ENCODE data around the gene GALNT16.

DNA sequence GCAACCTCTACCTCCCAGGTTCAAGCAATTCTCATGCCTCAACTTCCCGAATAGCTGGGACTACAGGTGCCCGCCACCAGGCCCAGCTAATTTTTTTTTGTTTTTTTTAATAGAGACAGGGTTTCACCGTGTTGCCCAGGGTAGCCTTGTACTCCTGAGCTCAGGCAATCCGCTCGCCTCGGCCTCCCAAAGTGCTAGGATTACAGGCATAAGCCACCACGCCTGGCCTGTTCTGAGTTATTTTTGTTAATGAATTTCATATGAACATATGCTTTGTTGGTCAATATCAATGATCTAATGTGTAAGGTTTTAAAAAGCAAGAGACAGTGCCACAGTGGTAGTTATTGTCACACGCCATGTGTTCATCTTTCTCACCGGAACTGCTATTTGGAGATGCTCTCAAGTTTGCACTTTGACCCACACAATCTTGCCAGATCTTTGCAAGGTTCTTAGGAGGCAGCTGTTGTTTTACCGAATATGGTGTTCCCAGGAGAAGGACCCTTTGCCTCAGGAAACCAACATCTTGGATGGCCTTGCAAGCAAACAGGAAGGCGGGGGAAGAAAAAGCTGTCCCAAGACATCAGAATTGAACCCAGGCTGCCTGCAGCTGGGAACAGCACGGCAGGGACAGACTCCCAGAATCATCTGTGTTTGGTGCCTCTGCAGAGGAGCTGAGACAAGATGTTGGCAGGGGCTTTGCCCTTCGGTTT, 30.0 kb downstream of the GALNT16 start:
- TF ChIP-seq, protein P1, sequence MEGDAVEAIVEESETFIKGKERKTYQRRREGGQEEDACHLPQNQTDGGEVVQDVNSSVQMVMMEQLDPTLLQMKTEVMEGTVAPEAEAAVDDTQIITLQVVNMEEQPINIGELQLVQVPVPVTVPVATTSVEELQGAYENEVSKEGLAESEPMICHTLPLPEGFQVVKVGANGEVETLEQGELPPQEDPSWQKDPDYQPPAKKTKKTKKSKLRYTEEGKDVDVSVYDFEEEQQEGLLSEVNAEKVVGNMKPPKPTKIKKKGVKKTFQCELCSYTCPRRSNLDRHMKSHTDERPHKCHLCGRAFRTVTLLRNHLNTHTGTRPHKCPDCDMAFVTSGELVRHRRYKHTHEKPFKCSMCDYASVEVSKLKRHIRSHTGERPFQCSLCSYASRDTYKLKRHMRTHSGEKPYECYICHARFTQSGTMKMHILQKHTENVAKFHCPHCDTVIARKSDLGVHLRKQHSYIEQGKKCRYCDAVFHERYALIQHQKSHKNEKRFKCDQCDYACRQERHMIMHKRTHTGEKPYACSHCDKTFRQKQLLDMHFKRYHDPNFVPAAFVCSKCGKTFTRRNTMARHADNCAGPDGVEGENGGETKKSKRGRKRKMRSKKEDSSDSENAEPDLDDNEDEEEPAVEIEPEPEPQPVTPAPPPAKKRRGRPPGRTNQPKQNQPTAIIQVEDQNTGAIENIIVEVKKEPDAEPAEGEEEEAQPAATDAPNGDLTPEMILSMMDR (IDR thresholded peaks at IDR 0.05; ENCODE audit: insufficient read depth, low read length): no peak
- TF ChIP-seq POLR2AphosphoS5 (IDR thresholded peaks at IDR 0.05; ENCODE audit: low read depth): no peak
